GM19043 (cell line): ENCODE results near the gene NLGN3.
A peak's percentile ranks its signal among the peaks of the same experiment; 100 is the strongest.

Source experiments
- ATAC-seq: cut with Tn5 transposase; IDR thresholded peaks from one replicate; pipeline ENCODE4 v1.9.1; 2021; ENCODE audit warnings: low read depth; ENCODE audit not compliant: unreplicated experiment

Gene NLGN3

GRCh38 chrX:71144651-71145050 lies at the start of gene NLGN3:
TSS of gene NLGN3 (plus strand) at chrX:71144841. CDS start at chrX:71147750, 2,909 bp downstream.
- no peak for ATAC-seq

DNA sequence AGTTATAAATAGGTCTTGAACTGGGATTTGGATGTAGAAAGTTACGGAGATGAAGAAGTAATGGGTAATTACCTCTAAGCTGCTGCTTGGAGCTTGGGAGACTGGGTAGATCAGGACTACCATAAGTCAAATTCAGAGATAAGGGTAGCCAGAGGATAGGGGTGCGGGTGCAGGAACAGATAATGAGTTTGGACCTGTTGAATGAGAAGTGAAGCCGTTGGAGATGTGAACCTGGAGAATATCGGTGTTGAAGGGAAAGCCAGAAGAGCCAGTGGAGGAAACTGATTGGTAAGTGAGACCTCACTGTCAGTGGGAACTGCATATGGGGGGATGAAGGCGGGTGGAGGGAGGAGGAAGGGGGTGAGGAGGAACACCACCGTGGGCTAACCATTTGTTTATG lies 49.6 kb upstream of the NLGN3 start:
- no peak for ATAC-seq

- peak; percentile 92 for ATAC-seq
Observed at GRCh38 chrX:71095555-71095980, 49.1 kb upstream of the NLGN3 start, which contains the start of gene FOXO4. TSS of gene FOXO4 (plus strand) at chrX:71095851. CDS start at chrX:71096529, 678 bp downstream.

DNA sequence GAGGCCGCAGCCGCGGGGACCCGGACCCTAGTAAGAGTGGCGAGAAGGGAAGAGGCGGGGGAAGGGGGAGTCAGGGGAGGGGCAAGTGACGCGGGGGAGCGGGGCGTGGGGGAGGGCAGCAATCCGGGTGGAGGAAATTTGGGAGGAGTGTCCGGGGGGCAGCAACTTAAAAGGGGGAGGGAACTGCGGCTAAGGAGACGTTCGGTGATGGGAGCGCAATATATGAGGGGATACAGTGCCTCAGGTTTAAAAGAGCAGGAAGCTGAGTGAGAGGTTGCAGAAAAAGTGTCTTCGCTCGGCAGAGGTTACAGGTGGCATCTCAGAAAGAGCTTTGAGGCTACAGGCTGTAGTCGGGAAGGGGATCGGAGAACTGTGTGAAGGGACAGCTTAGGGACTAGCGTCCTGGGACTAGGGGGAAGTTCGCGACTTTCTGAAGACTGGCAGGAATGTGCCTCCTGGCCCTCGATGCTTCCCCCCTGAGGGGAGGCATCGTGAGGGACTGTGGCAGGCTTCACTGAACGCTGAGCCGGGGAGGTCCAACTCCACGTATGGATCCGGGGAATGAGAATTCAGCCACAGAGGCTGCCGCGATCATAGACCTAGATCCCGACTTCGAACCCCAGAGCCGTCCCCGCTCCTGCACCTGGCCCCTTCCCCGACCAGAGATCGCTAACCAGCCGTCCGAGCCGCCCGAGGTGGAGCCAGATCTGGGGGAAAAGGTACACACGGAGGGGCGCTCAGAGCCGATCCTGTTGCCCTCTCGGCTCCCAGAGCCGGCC lies 48.5 kb upstream of the NLGN3 start:
- ATAC-seq = peak; percentile 19

- ATAC-seq = no peak
Observed at GRCh38 chrX:71096760-71097032, 47.9 kb upstream of the NLGN3 start.

GRCh38 chrX:71098302-71098701 lies 46.3 kb upstream of the NLGN3 start:
- no peak for ATAC-seq

DNA sequence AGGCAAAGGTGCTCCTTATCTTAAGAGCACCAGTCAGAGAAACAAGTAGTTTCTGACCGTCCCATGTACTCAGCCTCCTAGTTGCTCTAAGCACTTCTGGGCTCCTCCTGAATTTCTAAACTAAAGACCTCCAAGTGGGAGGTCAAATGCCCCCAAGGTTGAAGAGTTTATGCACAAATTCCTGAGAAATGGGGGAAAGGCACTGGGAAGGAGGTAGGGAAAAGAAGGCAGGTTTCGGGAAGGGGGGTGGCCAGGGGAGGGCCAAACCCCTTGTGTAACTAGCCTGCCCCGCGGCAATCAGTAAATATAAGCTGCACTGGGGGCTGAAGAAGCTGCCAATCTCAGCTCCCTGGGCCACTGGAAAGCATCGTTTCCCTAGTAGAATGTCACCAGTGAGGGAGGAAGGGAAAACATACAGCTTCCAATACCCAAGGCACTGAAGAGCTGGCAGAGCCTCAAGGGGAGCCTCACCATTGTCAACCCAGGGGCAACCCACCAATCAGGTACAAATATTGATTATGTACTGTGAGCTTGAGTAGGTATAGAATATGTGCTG lies 45.6 kb upstream of the NLGN3 start:
- ATAC-seq = no peak

- no peak for ATAC-seq
Observed at GRCh38 chrX:71099736-71100135, 44.9 kb upstream of the NLGN3 start.

- ATAC-seq = no peak
Observed at GRCh38 chrX:71100581-71101505, 43.8 kb upstream of the NLGN3 start.

DNA sequence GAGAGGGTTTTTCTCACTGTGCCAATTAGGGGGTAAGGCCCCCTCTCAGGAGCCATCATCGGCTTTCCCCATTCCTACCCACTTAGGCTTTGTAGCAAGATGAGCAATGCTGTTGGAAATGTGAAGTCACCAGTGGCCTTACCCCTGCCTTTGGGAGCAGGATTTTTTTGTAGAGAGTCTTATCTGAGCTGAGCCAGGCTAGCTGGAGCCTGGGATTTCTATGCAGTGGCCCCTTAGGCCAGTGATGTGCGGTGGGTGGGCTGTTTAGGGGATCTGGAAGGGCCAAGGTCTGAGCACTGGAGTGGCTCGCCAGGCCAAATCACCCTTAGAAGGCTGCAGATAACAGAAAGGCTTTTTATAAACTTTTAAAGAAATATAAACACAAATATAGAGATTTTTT lies 42.3 kb upstream of the NLGN3 start:
- no peak for ATAC-seq

GRCh38 chrX:71103110-71103983 lies 41.3 kb upstream of the NLGN3 start:
- no peak for ATAC-seq

DNA sequence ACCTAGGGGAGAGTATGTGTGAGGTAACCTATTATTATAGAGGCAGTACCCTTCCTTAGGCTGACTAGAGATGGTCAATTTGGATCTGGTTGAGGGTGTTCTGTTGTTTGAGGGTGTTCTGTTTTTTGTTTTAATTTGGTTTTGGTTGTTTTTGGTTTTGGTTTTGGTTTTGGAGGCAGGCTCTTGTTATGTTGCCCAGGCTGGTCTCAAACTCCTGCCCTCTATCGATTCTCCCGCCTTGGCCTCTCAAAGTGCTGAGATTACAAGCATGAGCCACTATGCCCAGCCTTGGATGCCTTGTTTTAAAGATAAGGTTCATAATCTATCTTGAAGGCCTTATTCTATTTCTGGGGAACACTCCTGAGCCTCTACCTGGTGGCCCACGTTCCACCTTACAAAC lies 39.0 kb upstream of the NLGN3 start:
- ATAC-seq = no peak

DNA sequence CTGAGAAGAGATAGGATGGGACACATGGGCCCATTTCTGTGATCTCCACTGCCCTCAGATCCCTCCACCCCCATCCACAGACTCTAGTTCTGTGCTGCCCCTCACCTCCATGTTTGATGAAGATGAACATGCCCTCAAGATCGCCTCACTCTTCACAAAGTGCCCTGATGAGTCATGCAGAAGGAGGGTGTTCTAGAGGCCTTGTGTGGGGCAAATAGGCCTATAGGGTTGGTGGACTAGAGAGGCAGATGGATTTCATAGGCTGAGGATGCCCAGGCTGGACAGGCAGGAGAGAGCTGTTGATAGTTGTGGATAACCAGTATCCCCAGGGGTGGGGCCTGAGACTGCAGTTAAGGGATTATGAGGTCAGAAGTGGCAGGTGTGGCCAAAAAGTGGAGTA lies 38.2 kb upstream of the NLGN3 start, which contains the start of gene CXorf65:
CXorf65 (minus strand) TSS at position 314 of the 400 bp plus-strand sequence; CDS start at position 130, 184 bp downstream.
- ATAC-seq = no peak

DNA sequence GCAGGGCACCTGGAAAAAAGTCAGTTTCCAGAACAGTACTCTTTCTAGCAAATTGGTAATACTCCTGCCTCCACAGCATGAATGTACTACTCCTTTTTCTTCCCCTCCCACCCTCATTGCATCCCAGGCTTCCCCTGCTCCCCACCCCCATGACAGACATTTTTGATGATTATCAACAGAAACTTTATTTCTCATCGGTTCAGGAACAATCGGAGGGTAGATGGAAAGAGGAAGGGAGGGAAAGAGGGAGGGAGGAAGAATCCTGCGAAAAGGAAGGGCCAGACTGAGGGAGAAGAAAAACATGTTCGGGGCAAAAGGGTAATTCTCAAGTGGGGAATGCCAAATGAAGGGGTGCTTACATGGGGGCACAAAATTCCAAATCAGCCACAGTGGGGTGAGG lies 37.4 kb upstream of the NLGN3 start:
- ATAC-seq = no peak

- no peak for ATAC-seq
Observed at GRCh38 chrX:71107762-71108360, 36.8 kb upstream of the NLGN3 start.

GRCh38 chrX:71109051-71109450 lies 35.6 kb upstream of the NLGN3 start:
- ATAC-seq = no peak

DNA sequence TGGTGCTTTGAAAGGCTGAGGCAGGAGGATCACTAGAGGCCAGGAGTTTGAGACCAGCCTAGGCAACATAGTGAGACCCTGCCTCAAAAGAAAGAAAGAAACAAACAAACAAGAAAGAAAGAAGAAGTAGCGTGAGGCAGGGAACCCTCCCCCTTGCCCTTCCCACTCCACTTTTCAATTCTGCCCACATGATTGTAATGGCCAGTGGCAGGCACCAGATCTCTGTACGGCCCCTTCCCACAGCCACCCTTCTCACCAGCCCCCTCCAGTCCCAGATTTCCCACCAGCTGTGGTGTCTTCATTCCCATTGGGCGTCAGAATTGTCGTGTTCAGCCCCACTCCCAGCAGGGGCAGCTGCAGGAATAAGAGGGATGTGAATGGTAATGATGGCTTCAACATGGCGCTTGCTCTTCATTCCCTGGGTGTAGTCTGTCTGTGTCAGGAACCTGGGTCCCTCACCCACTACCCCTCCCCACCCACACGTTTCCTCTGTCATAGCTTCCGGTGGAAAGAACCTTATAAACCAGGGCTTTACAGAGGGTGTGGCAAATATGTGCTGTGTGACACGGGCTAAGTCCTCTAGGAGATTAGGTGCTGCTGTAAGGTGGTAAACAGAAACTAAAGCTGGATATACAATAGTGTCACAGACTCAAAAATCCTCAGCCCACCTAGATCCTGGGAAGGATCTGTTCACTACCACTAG lies 33.3 kb upstream of the NLGN3 start, which contains the start of gene IL2RG:
IL2RG (minus strand) TSS at position 437 of the 703 bp plus-strand sequence; CDS start at position 399, 38 bp downstream.
- ATAC-seq = peak; percentile 93

- ATAC-seq = peak; percentile 7
Observed at GRCh38 chrX:71111921-71112431, 32.7 kb upstream of the NLGN3 start.

DNA sequence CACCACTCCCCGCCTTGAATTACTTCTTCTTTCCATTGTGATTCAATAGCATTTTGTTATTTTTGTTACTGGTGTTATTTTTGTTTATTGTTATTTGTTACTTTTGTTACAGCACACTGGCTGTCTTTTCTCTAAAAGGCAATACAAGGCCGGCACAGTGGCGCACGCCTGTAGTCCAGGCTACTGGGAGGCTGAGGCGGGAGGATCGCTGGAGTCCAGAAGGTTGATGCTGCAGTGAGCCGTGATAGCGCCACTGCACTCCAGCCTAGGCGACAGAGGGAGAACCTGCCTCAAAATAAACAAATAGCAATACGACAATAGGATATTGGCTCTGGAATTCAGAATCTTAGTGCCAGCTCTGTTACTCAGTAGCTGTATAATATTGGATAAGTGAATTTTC lies 27.3 kb upstream of the NLGN3 start:
- ATAC-seq = no peak
